HG02610 (cell line): Measurements from ENCODE around the gene TMC8.
A peak's percentile ranks its signal among the peaks of the same experiment; 100 is the strongest.

Experiments used
- ATAC-seq: cut with Tn5 transposase; IDR thresholded peaks from one replicate; pipeline ENCODE4 v1.9.1; 2021; ENCODE audit warnings: mild to moderate bottlenecking, moderate library complexity; ENCODE audit not compliant: unreplicated experiment

TMC8 gene

DNA sequence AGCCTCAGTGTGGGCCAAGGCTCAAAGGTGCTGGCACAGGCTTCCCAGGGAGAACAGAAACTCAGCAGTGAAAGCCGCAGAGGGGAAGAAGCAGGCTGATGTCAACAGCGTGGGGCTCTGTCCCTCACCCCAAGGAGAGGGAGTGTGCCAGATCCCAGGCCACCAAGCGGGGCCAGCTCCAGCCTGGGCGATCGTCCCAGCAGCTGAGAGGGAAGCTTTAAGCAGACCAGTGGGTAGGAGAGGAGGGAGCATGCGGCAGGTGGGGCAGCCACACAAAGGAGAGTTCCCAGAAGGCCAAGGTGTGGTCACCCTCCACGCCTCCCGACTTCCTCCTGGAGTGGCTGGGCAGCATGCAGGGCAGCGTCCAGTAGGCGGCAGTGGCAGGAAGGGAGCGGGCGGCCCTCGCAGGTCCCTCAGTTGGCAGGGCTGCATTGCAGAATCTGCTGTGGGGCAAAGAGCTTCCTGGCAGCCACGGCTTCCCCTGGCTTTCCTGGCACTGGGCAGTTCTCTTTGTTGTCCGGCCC is 43.8 kb downstream of the TMC8 start:
- ATAC-seq = no peak

DNA sequence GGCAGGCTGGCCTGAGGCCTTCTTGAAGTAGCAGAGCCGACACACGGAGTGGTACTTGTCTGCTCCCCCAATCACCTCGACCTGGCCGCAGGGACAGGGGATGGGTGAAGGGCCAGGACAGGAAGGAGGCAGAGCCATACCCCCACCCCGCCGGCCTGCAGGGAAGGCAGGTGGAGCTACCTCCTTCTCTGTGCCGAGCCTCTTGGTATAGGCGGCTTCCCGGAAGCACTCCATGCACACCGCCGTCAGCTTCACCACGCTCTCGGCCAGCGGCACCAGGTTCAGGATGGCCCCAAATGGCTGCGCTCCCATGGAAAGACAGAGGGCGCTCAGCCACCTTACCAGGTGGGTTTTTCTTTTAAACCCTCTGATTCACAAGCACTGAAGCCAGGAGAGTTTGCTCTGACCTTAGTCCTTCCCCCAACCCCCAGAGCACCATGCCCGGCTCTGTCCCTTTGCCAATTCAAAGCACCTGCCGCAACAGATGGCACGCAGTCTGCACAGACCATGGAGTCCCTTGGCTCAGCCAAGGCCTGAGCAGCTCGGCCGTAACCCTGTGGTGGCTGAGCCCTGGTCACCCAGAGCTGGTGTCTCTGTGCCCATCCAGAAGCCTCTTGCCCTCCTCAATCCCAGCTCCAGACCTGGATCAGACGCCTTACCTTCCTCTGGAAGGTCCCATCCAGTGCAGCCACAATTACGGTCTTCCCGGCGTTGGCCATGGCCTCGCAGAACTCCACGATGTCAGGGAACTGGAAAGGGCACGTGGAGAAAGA is 44.5 kb downstream of the TMC8 start:
- ATAC-seq = no peak

DNA sequence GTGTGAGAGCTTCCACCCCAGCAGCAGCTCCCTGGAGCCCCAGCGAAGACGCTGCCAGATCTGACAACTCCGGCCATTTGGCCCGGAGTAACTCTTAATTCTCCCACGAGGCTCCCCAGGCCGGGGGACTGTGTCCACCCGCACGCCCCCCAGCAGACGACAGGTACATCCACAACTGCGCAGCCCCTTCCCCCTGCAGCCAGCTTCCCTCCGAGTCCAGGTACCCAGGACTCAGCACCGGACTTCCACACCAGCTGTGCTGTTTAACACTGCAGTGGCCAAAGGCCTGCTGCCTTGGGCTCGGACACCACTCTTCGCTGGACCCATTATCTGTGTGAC is 45.0 kb downstream of the TMC8 start:
- no peak for ATAC-seq

DNA sequence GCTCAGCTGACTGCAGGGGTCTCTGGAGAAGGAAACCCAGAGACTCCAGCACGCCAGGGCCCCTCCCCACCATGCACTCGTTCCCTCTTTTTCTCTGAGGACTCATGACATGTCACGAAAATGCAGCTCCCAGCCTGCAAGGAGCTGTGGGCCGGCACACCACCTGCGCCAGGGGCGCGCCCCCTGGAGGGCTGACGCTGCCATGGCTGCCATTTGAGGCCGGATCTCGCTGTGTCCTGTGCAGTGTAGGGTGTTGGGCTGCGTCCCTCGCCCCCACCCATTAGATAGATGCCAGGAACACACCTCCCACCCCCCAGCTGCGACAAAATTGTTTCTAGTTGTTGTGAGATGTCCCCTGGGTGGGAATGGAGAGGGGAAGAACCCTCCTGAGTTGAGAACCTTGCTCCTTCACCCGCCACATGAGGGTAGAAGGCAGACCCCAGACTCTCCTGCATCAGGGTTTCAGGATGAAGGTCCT is 46.0 kb downstream of the TMC8 start:
- ATAC-seq = no peak

DNA sequence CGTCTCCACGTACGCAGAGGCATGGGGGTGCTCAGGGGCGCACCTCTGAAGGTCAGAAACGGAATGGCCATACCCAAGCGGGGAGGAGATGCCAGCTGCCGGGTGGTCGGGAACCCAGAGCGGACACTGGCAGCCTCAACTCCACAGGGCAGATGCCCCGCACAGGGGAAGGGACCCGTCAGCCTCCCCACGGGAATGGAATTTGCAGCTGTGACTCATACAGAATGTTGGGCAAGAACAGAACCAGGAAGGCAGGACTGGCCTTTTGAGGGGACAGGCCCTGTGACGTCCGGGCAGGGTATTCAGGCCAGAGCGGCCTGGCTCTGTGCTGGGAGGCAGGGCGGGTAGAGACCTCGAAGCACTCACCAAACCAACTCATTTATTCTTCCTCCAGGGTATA is 48.8 kb downstream of the TMC8 start:
- no peak for ATAC-seq

DNA sequence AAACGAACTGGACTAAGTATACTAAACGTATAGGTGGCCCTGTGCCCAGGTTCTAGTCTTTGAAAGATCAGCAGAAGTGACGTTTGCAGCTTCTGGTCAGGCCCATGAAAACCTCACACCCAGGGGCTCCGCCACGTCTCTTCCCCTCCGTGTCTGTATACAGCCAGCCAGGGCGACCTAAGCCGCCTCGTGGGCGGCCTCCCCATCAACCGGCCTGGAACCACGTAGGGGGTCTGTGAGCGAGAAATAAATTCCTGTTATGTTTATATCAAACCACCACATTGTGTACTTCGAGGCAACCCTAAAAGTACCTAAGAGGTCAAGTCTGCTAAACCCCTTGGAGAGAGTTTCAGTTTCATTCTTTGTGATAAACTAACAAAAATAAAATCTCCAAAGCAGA is 49.5 kb downstream of the TMC8 start:
- ATAC-seq = no peak

DNA sequence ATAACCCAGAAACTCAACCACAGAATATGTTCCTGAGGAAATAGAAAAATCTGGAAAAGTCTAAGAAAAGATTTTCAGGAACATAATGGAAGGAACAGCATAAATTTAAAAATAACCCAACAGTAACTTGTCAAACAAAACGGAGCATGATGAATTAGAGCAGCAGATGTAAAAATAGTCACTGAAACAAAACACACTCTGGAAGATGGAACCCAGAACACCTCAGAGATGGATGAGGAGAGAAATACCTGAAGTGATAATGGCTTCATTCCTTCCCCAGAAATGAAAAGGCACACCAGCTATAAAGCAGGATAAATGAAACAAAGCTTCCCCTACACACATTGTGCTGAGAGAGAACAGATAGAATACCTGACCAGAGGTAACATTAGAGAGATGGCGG is 49.9 kb downstream of the TMC8 start:
- no peak for ATAC-seq

DNA sequence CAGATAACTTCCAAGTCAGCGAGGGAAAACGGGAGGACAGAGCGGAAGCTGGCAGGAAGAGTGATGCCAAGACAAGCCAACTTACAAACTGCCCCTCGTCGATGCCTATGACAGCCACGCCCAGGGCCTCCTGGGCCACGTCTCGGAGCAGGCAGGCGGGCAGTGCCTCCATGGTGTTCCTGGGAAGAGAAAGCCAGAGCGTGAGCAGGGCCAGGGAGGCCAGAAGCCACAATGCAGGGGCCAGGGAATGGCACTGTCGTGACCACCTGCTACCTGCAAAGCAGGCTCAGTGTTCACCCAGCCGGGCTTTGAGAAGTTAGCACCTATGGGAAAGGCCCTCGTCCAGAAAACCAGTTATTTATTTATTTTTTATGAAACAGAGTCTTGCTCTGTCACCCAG is 51.9 kb downstream of the TMC8 start:
- ATAC-seq = no peak

DNA sequence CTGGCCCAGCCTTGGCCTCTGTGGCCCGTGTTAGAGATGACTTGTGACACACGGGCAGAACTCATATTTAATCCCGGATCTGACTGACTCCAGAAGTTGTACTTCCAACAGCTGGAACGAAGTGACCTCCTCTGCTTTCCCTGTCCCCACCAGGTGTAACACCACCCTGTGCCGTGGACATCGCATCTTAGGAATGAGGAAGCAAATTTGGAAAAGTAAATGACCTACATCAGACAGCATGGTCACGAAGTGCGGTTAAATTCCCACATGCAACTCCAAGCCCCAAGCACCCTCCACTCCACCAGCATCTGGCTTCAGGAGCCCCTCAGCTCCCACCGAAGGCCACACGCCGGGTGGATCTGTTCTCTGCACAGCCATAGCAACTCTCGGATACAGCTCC is 53.3 kb downstream of the TMC8 start:
- no peak for ATAC-seq

DNA sequence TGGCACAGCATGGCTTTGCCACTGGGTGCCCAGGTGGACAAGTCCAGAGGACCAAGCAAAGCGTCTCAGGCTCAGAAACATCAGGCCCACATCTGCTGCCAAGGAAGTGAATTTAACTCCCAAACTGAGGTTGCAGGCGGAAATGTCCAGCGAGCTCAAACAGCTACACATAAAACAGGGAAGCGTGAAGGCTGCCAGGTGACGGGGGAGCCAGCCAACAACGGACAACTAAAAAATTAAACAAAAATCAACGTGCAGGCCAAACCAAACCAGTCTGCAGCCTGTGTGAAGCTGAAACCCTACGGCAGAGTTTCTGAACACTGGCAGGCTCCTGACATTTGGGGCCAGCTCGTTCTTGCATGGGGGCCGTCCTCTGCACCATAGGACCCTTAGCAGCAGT is 53.8 kb downstream of the TMC8 start:
- no peak for ATAC-seq

DNA sequence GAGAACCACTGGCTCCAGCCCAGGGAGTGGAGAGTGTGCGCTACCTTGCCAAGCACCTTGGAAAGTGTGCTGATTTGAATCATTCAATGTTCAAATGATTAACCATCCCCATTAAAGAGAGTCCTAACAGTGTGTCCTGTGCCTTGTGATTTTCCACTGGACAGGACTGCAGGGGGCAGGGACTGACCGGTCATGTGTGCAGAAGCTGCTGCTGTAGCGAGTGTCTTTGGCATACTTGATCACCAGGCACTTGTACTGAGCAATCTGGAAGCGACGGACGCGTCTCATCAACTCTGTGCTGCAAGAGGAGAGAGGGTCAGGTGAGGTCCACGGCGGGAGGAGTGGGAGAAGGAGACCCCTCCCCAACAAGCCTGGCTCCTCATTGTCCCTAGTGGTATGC is 54.3 kb downstream of the TMC8 start:
- no peak for ATAC-seq

DNA sequence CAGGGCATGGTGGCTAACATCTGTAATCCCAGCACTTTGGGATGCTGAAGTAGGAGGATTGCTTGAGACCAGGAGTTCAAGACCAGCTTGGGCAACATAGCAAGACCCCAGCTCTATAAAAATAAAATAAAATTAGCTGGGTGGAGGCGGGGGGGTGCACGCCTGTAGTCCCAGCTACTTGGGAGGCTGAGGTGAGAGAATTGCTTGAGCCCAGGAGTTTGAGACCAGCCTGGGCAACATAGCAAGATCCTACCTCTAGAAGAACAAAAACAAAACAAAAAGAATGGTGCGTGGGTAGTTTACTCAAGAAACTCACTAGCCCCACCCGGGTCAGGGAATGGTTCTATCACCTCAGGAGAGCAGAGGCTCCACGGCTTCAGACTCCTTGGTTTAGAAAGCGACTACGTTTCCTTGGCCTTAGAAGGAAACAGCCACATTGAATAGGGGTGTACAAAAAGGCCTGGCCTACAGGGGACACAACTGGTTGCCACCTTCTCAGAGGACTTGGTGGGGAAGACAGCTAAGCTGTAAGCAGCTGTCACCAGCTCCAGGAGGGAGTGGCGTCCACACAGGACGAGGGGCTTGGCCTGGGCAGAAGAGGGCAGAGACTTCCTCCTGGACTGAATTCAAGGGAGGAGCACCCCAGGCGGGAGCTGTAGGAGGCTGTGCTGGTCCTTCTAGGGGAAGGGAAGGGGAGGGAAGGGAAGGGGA is 55.6 kb downstream of the TMC8 start:
- no peak for ATAC-seq

DNA sequence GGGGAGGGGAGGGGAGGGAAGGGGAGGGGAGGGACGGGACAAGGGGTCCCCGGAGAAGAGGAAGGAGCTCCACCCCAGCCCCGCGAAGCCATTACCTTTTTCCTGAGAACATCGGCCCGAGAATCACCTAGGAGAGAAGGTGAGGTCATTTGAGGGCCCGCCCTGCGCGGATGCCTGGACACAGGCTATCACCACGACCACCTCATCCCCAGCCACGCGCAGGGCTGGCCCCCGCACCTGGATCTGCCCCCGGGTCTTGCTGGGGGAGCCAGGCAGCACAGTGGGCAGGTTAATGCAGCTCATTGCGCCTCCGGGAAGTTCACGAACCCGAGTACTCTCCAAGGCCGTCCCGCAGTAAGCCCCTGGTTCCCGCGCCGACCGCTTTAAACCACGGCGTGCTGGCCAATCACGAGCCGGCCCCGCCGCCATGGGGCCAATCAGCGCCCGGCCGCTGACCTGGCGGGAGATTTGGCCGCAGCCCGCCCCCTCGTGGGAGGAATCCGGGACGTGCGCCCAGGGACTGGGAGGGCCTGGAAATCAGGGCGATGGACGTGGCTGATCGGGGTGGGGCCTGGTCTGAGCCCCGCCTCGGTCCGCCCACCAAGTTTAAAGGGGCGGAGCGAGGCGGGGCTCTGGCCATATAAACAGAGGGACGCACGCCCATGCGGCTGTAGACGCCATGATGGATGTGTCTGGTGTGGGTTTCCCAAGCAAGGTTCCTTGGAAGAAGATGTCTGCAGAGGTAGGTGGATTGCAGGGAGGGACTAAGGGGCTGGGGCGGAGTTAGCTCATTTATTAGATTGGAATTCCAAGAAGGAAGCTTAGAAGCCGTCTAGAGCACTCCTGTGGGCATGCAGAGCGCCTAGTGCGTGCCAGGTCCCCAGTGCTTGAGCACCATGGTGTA is 56.4 kb downstream of the TMC8 start, which contains the start of the genes AFMID and TK1:
Gene AFMID (plus strand): TSS at position 671 of the 904 bp plus-strand sequence. CDS start 9 bp downstream, at position 680.
Gene TK1 (minus strand): TSS at position 361 of the 904 bp plus-strand sequence. CDS start 58 bp downstream, at position 303.
- ATAC-seq = peak; percentile 88
